AG09309 (cell line): ENCODE measurements around the gene SNX30.

Experiments used
- DNase-seq: peaks from one replicate; pipeline ENCODE4 v3.0.0-alpha.2; 2010; ENCODE audit warnings: low read depth
- H3K4me3 ChIP-seq: 2 replicates; pipeline ENCODE4 v1.5.1; 2011; ENCODE audit warnings: mild to moderate bottlenecking, low read depth, low read length, moderate library complexity; ENCODE audit not compliant: control insufficient read depth
- TF ChIP-seq, protein P1 (sequence below): IDR thresholded peaks from 2 replicates; pipeline ENCODE4 v1.5.1; 2011; ENCODE audit warnings: mild to moderate bottlenecking, low read depth, low read length, inconsistent platforms; ENCODE audit not compliant: insufficient read depth, control insufficient read depth; ENCODE audit errors: missing control alignments

Gene SNX30

DNA sequence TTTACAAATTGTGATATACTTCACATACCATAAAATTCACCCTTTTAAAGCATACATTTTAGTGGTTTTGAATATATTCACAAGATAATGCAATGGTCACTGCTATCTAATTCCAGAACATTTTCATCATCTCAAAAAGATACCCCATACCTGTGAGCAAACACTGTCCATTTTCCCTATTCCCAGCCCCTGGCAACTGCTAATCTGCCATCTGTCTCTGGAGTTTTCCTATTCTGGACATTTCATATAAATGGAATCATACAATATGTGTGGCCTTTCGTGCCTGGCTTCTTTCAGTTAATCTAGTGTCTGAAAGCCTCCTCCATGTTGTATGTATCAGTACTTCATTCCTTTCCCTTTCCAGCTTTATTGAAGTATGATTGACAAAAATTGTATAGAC, 14.7 kb downstream of the SNX30 start:
- TF ChIP-seq, protein P1, sequence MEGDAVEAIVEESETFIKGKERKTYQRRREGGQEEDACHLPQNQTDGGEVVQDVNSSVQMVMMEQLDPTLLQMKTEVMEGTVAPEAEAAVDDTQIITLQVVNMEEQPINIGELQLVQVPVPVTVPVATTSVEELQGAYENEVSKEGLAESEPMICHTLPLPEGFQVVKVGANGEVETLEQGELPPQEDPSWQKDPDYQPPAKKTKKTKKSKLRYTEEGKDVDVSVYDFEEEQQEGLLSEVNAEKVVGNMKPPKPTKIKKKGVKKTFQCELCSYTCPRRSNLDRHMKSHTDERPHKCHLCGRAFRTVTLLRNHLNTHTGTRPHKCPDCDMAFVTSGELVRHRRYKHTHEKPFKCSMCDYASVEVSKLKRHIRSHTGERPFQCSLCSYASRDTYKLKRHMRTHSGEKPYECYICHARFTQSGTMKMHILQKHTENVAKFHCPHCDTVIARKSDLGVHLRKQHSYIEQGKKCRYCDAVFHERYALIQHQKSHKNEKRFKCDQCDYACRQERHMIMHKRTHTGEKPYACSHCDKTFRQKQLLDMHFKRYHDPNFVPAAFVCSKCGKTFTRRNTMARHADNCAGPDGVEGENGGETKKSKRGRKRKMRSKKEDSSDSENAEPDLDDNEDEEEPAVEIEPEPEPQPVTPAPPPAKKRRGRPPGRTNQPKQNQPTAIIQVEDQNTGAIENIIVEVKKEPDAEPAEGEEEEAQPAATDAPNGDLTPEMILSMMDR, result no peak
- no peak overlapping the region for H3K4me3 ChIP-seq
- DNase-seq, result no peak

DNA sequence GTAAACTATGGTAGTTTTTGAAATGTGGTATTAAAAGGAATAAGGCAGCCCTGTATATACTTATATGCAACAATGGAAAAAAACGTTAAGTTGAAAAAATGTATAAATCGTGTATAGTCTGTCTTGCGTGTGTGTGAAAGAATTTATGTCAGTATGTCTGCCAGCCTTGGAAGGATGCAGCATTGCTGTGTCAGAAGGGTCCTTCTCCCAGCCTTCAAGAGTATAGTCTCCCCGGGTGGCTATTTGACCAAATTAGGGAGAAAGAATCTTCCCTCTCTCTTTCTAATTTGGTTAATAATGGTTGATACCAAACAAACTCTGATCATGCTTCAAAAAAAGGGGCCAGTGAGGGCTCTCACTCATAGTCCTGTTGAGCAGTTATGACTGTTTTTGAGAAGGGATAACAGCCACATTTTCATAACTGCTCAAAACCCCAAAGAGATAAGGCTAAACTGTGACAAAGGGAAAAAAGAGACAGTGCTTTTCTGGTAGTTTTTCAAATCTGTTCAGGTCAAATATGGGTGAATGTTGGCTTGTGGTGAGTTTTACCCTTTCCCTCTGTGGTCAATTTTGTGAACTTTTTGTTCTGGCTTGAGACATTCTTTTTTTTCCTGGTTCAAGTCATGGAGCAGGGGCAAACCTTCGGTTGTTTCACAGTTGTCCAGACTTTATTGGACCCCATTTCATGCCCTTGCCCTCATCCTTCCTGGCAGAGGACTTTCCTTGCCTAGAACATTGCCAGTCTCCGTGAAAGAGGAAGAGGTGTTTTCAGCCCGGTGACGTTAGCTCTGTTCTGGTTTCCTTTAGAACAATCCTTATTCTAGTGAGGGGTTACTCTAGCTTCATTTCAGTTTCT, 21.0 kb downstream of the SNX30 start:
- no peak for DNase-seq
- no peak overlapping the region for H3K4me3 ChIP-seq
- TF ChIP-seq, protein P1, result no peak

DNA sequence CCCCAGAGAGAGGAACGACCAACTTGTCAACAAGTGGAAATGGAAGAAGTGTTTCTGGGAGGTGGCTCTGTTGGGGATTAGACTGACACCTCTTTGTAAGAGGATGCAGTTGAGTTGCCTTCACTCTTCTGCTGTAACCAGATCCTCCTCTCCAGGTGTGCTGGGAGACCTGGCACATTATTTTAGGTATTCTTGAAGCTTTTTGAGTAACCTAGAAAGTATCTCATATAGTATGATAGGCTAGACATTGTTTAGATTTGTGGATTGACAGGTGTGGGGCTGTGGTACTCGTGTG, 21.6 kb downstream of the SNX30 start:
- DNase-seq, result no peak
- H3K4me3 ChIP-seq, result no peak overlapping the region

DNA sequence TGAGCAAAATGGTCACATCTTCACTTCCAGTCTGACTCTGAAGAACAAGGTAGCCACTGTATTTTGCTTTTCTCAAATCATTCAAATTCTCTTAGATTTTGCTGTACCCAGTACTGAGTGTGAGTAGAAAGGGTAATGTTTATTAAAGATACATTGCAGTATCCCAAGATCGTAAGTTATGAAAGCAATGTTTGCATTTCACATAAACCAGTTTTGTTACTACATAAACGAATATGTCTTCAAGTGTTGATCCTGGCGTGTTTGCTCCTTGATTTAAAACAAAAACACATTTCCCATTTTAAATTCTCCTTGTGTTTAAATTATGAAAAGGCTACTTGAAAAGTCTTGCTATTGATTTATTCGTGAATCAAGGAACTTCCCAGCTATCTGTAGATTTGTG, 22.0 kb downstream of the SNX30 start:
- no peak overlapping the region for H3K4me3 ChIP-seq
- no peak for DNase-seq
- TF ChIP-seq, protein P1, result no peak

More for the DNA sequence above, 21.6 kb downstream of the SNX30 start:
- TF ChIP-seq, protein P1, result no peak

DNA sequence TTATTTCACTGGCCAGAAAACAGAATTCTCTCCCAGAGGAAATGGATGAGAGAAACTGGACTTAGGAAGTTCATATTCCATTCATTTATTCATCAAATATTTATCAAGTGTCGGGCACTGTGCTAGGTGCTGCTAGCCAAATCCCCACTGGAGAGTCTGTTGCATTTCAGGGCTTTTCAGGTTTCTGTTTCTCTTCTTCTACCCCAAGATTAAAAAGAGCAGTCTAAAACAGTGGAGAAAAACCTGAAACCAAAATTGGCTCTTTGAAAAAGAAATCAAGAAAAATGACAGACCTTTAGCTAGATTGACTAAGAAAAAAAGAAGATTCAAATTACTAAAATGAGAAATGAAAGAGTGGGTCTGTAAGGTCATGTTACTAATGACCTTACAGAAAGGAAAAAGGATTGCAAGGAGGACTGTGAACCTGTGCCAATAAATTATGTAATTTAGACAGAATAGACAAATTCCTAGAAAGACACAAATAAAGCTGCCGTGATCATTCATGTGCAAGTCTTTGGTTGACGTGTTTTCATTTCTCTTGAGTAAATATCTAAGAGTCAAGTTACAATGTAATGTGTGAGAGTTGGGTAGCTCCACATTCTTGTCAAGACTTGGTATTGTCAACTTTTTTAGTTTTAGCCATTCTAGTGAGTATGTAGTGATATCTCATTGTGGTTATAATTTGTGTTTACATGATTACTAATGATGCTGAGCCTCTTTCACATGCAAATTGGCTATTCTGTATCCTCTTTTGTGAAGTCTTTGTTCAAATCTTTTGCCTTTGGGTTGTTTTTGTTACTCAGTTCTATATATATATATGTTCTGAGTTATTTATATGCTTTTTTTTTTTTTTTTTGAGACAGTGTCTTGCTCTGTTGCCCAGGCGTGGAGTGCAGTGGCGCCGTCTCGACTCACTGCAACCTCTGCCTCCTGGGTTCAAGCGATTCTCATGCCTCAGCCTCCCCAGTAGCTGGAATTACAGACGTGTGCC, 23.7 kb downstream of the SNX30 start:
- TF ChIP-seq, protein P1, result no peak
- DNase-seq, result no peak
- no peak overlapping the region for H3K4me3 ChIP-seq

DNA sequence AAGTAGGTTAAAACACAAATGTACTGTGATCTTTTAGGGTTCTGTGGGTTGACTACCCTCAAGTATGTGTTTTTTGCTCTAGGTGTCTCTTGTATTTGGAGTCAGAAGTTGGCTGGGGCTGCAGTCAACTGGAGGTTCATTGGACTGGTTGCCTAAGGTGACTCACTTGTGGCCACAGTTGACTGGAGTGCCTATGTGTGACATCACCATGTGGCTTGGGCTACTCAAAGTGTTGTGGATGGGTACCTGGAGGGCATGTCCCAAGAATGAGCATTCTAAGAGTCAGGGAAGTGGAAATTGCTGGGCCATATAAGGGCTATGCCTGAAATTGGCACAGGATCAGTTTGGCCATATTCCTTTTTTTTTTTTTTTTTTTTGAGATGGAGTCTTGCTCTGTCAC, 27.4 kb downstream of the SNX30 start:
- DNase-seq, result no peak
- TF ChIP-seq, protein P1, result no peak
- H3K4me3 ChIP-seq, result no peak overlapping the region
